Neural cell (in vitro differentiated cells): ENCODE data around the gene ZC3H14.

Source experiments
- EP300 ChIP-seq: fragments of 450-650 bp; conservative IDR thresholded peaks from 2 replicates; pipeline ENCODE4 v1.6.1; 2014; ENCODE audit warnings: antibody characterized with exemption, mild to moderate bottlenecking, moderate library complexity; ENCODE audit not compliant: poor library complexity, severe bottlenecking
- EZH2 ChIP-seq: fragments of 200-600, 300-800 bp; shearing (Covaris generic), sonication (generic); IDR thresholded peaks from 2 replicates; pipeline ENCODE4 v1.6.1; 2014; ENCODE audit warnings: antibody characterized with exemption, low read length, borderline replicate concordance, mild to moderate bottlenecking; ENCODE audit not compliant: insufficient read depth, poor library complexity, severe bottlenecking
- TAF1 ChIP-seq: IDR thresholded peaks from 2 replicates; pipeline ENCODE4 v1.6.1; 2012; ENCODE audit warnings: low read depth
- TF ChIP-seq, protein P1 (sequence below): fragments of 450-650 bp; IDR thresholded peaks from 2 replicates; pipeline ENCODE4 v1.5.1; 2014; ENCODE audit warnings: antibody characterized with exemption, mild to moderate bottlenecking, moderate library complexity; ENCODE audit not compliant: poor library complexity, severe bottlenecking

DNA sequence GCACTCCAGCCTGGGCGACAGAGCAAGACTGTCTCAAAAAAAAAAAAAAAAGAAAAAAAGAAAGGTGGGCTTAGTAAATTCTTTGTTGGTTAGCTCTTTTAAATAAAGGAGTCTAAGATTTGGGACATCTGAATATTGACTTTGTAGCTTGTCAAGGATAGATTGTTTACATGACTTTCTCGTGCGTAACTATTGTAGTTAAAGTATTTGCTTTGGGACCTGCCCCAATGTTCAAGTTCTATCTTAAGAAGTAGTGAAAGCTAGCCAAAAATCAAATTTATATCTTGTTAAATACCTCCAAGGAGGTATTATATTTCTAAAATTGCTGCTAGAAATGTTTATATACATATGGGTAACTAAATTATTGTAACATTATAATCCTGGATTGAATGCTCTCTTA, 40.4 kb upstream of the ZC3H14 start:
- TF ChIP-seq EZH2: no peak
- TF ChIP-seq, protein P1, sequence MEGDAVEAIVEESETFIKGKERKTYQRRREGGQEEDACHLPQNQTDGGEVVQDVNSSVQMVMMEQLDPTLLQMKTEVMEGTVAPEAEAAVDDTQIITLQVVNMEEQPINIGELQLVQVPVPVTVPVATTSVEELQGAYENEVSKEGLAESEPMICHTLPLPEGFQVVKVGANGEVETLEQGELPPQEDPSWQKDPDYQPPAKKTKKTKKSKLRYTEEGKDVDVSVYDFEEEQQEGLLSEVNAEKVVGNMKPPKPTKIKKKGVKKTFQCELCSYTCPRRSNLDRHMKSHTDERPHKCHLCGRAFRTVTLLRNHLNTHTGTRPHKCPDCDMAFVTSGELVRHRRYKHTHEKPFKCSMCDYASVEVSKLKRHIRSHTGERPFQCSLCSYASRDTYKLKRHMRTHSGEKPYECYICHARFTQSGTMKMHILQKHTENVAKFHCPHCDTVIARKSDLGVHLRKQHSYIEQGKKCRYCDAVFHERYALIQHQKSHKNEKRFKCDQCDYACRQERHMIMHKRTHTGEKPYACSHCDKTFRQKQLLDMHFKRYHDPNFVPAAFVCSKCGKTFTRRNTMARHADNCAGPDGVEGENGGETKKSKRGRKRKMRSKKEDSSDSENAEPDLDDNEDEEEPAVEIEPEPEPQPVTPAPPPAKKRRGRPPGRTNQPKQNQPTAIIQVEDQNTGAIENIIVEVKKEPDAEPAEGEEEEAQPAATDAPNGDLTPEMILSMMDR: no peak
- TF ChIP-seq TAF1: no peak
- TF ChIP-seq EP300: no peak
